Naive B cell (primary cell): ENCODE data around the gene FTO. TPM values are rescaled to one million over a fixed set of nuclear protein-coding genes. Genes with fewer than 3 reads are reported as not detected.

Experiments used
- ATAC-seq, 2 donors: fragments of 150-1000 bp; cut with Tn5 transposase; 2 replicates each; pipeline ENCODE4 v1.10.0; 2021; ENCODE audit warnings: low read depth in 2 of 2, mild to moderate bottlenecking in 2 of 2, moderate library complexity in 2 of 2
- DNase-seq: peaks from one replicate; pipeline ENCODE4 v3.0.0; 2022
- H3K27ac Mint-ChIP-seq, 6 donors: one replicate each; pipeline ENCODE4 v1.8.0; 2020 to 2022; ENCODE audit warnings: mild to moderate bottlenecking in 6 of 6, mixed read lengths in 6 of 6, moderate library complexity in 5 of 6, inconsistent platforms in 2 of 6
- H3K27me3 Mint-ChIP-seq, 3 donors: one replicate each; pipeline ENCODE4 v1.8.0; 2021 to 2022; ENCODE audit warnings: mixed read lengths in 3 of 3, mild to moderate bottlenecking in 1 of 3
- H3K36me3 Mint-ChIP-seq, 2 donors: one replicate each; pipeline ENCODE4 v1.8.0; 2020 to 2022; ENCODE audit warnings: mixed read lengths in 2 of 2, inconsistent platforms in 1 of 2, mild to moderate bottlenecking in 1 of 2
- H3K4me1 Mint-ChIP-seq, 3 donors: one replicate each; pipeline ENCODE4 v1.8.0; 2020 to 2022; ENCODE audit warnings: mixed read lengths in 3 of 3, inconsistent platforms in 1 of 3, mild to moderate bottlenecking in 1 of 3, moderate library complexity in 1 of 3
- H3K4me3 Mint-ChIP-seq, 8 donors: one replicate each; pipeline ENCODE4 v1.8.0; 2020 to 2022; ENCODE audit warnings: mild to moderate bottlenecking in 8 of 8, mixed read lengths in 8 of 8, moderate library complexity in 8 of 8, inconsistent platforms in 2 of 8
- H3K9me3 Mint-ChIP-seq, 7 donors: one replicate each; pipeline ENCODE4 v1.8.0; 2020 to 2022; ENCODE audit warnings: mixed read lengths in 7 of 7, mild to moderate bottlenecking in 5 of 7, inconsistent platforms in 2 of 7, moderate library complexity in 1 of 7
- polyA plus RNA-seq, 6 donors: library from polyadenylated mRNA; unstranded; fragments of 300-500 nt; fragmentation: Illumina TruSeq; gene quantifications; one replicate each; pipeline ENCODE4 v1.2.3, GENCODE V29; 2021; ENCODE audit warnings: low read depth in 6 of 6

The FTO gene
- polyA plus RNA-seq, 6 donors from 2014 or later = 64.7 to 89.0 (median 79.6) TPM

- H3K36me3 Mint-ChIP-seq = peaks cover 28 to 37% of the 10 kb centered on the region in 2 donors
- DNase-seq (no peak), ATAC-seq (no peak)
- no peaks in the 10 kb centered on the region for H3K4me1 Mint-ChIP-seq
- no peaks in the 10 kb centered on the region for H3K27me3 Mint-ChIP-seq
- no peak overlapping the region for H3K4me3 Mint-ChIP-seq
- no peaks in the 10 kb centered on the region for H3K9me3 Mint-ChIP-seq
- H3K27ac Mint-ChIP-seq = peak overlapping the region in 1 of 6 donors; percentile 59
These were observed 408.7 kb downstream of the FTO start for GRCh38 chr16:54112451-54113206.

GRCh38 chr16:54115558-54115957 is 411.6 kb downstream of the FTO start:
- H3K27ac Mint-ChIP-seq = no peak overlapping the region
- H3K27me3 Mint-ChIP-seq = no peaks in the 10 kb centered on the region
- no peak for ATAC-seq
- no peaks in the 10 kb centered on the region for H3K4me1 Mint-ChIP-seq
- H3K36me3 Mint-ChIP-seq = peaks cover 28 to 37% of the 10 kb centered on the region in 2 donors
- H3K4me3 Mint-ChIP-seq = no peak overlapping the region
- no peak for DNase-seq
- no peaks in the 10 kb centered on the region for H3K9me3 Mint-ChIP-seq

GRCh38 chr16:54116124-54116655 is 412.2 kb downstream of the FTO start:
- Mint-ChIP-seq H3K36me3 (peaks cover 28 to 36% of the 10 kb centered on the region in 2 donors), H3K9me3 (no peaks in the 10 kb centered on the region), H3K4me3 (no peak overlapping the region), H3K27ac (no peak overlapping the region), H3K27me3 (no peaks in the 10 kb centered on the region), H3K4me1 (no peaks in the 10 kb centered on the region)
- no peak for ATAC-seq
- DNase-seq = no peak

- Mint-ChIP-seq H3K36me3 (peaks cover 13 to 18% of the 10 kb centered on the region in 2 donors), H3K4me3 (no peak overlapping the region), H3K9me3 (peaks cover 0 to 4% (median 0%) of the 10 kb centered on the region in 7 donors), H3K27me3 (no peaks in the 10 kb centered on the region), H3K27ac (no peak overlapping the region), H3K4me1 (no peaks in the 10 kb centered on the region)
- ATAC-seq (no peak), DNase-seq (no peak)
These were observed 414.9 kb downstream of the FTO start for GRCh38 chr16:54118846-54119245.

GRCh38 chr16:54120846-54121480 is 417.0 kb downstream of the FTO start:
- Mint-ChIP-seq H3K36me3 (peaks cover 0 to 4% of the 10 kb centered on the region in 2 donors), H3K9me3 (peaks cover 0 to 4% (median 0%) of the 10 kb centered on the region in 7 donors), H3K27me3 (no peaks in the 10 kb centered on the region), H3K4me3 (no peak overlapping the region), H3K27ac (no peak overlapping the region), H3K4me1 (no peaks in the 10 kb centered on the region)
- ATAC-seq = no peak
- no peak for DNase-seq

GRCh38 chr16:54121539-54122295 is 417.8 kb downstream of the FTO start:
- no peaks in the 10 kb centered on the region for H3K4me1 Mint-ChIP-seq
- peaks cover 0 to 4% (median 0%) of the 10 kb centered on the region in 7 donors for H3K9me3 Mint-ChIP-seq
- H3K27me3 Mint-ChIP-seq = no peaks in the 10 kb centered on the region
- no peak overlapping the region for H3K27ac Mint-ChIP-seq
- ATAC-seq (no peak), DNase-seq (no peak)
- no peak overlapping the region for H3K4me3 Mint-ChIP-seq
- no peaks in the 10 kb centered on the region for H3K36me3 Mint-ChIP-seq

GRCh38 chr16:54123766-54124165 is 419.8 kb downstream of the FTO start:
- Mint-ChIP-seq H3K9me3 (peaks cover 0 to 4% (median 0%) of the 10 kb centered on the region in 7 donors), H3K4me1 (no peaks in the 10 kb centered on the region), H3K36me3 (no peaks in the 10 kb centered on the region), H3K27me3 (no peaks in the 10 kb centered on the region), H3K4me3 (no peak overlapping the region), H3K27ac (no peak overlapping the region)
- ATAC-seq (no peak), DNase-seq (no peak)

- ATAC-seq = no peak
These were observed 422.0 kb downstream of the FTO start for GRCh38 chr16:54125751-54126655.

GRCh38 chr16:54126907-54127306 is 423.0 kb downstream of the FTO start:
- peaks cover 0 to 11% (median 10%) of the 10 kb centered on the region in 3 donors for H3K27me3 Mint-ChIP-seq
- ATAC-seq (no peak), DNase-seq (no peak)
- H3K9me3 Mint-ChIP-seq = peaks cover 0 to 11% (median 6%) of the 10 kb centered on the region in 7 donors
- H3K4me3 Mint-ChIP-seq = no peak overlapping the region
- no peak overlapping the region for H3K27ac Mint-ChIP-seq
- H3K4me1 Mint-ChIP-seq = no peaks in the 10 kb centered on the region
- H3K36me3 Mint-ChIP-seq = no peaks in the 10 kb centered on the region

More at GRCh38 chr16:54125751-54126655, 422.0 kb downstream of the FTO start:
- Mint-ChIP-seq H3K27ac (no peak overlapping the region), H3K4me3 (no peak overlapping the region), H3K4me1 (no peaks in the 10 kb centered on the region), H3K36me3 (no peaks in the 10 kb centered on the region), H3K27me3 (peaks cover 0 to 4% (median 2%) of the 10 kb centered on the region in 3 donors), H3K9me3 (peaks cover 0 to 11% (median 3%) of the 10 kb centered on the region in 7 donors)
- no peak for DNase-seq

GRCh38 chr16:54128629-54129234 is 424.8 kb downstream of the FTO start:
- Mint-ChIP-seq H3K4me3 (no peak overlapping the region), H3K36me3 (no peaks in the 10 kb centered on the region), H3K27me3 (peaks cover 0 to 13% (median 10%) of the 10 kb centered on the region in 3 donors), H3K27ac (no peak overlapping the region), H3K9me3 (peaks cover 0 to 11% (median 4%) of the 10 kb centered on the region in 7 donors), H3K4me1 (no peaks in the 10 kb centered on the region)
- ATAC-seq (no peak), DNase-seq (no peak)

GRCh38 chr16:54129810-54130209 is 425.9 kb downstream of the FTO start:
- no peaks in the 10 kb centered on the region for H3K36me3 Mint-ChIP-seq
- no peak for DNase-seq
- peaks cover 0 to 11% (median 4%) of the 10 kb centered on the region in 7 donors for H3K9me3 Mint-ChIP-seq
- peaks cover 0 to 13% (median 10%) of the 10 kb centered on the region in 3 donors for H3K27me3 Mint-ChIP-seq
- no peaks in the 10 kb centered on the region for H3K4me1 Mint-ChIP-seq
- no peak overlapping the region for H3K4me3 Mint-ChIP-seq
- no peak overlapping the region for H3K27ac Mint-ChIP-seq
- ATAC-seq = no peak
